ENCODE measurements around the gene TMEM89.

DNA sequence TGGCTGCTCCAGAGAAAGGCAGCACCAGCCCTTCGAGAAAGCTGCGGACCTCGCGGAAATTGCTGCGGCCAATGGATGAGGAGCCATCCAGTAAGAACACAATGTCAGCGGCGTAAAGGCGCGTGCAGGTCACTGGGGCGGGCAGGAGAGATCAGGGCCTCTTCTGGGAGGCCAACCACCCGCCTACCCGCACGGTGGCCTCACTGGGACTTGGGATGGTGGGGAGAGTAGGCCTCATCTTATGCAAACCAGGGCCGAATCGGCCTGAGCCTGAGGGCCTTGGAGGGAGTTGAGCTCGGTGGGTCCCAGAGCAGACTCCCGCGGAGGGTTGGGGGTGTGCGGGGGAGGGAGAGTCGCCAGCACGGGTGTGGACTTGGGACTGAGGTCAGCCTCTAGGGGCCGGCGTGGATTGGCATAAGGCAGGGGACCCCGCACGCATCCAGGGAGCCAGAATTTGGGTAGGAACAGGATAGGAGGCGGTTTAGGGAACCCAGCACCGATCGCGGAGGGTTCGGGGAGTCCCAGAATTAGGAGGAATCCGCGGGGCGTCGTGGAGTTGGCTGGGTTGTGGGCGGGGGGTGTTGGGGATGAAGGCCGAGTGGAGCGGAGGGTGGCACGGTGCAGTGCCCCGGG lies 27.0 kb downstream of the TMEM89 start:
- TF ChIP-seq EZH2phosphoT487 (IDR thresholded peaks at IDR 0.05; ENCODE audit: unreplicated experiment) (no peak), POLR2AphosphoS5 (IDR thresholded peaks at IDR 0.05; ENCODE audit: low read depth) (no peak), EZH2 (IDR thresholded peaks at IDR 0.05; ENCODE audit: low read depth, unreplicated experiment) (no peak), ZNF331 (CRISPR knock-in tag; IDR thresholded peaks at IDR 0.05; ENCODE audit: low read depth) (no peak), ZNF114 (CRISPR knock-in tag; IDR thresholded peaks at IDR 0.05) (no peak), NANOG (IDR thresholded peaks at IDR 0.05; ENCODE audit: borderline replicate concordance) (no peak), CREB1 (CRISPR knock-in tag; IDR thresholded peaks at IDR 0.05; ENCODE audit: low read depth) (no peak), STAT1 (IDR thresholded peaks at IDR 0.05; ENCODE audit: unreplicated experiment) (no peak)
- TF ChIP-seq, protein P1, sequence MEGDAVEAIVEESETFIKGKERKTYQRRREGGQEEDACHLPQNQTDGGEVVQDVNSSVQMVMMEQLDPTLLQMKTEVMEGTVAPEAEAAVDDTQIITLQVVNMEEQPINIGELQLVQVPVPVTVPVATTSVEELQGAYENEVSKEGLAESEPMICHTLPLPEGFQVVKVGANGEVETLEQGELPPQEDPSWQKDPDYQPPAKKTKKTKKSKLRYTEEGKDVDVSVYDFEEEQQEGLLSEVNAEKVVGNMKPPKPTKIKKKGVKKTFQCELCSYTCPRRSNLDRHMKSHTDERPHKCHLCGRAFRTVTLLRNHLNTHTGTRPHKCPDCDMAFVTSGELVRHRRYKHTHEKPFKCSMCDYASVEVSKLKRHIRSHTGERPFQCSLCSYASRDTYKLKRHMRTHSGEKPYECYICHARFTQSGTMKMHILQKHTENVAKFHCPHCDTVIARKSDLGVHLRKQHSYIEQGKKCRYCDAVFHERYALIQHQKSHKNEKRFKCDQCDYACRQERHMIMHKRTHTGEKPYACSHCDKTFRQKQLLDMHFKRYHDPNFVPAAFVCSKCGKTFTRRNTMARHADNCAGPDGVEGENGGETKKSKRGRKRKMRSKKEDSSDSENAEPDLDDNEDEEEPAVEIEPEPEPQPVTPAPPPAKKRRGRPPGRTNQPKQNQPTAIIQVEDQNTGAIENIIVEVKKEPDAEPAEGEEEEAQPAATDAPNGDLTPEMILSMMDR (conservative IDR thresholded peaks at IDR 0.05; ENCODE audit: low read depth in 2 of 2) = no peak
- TF ChIP-seq, protein P2, sequence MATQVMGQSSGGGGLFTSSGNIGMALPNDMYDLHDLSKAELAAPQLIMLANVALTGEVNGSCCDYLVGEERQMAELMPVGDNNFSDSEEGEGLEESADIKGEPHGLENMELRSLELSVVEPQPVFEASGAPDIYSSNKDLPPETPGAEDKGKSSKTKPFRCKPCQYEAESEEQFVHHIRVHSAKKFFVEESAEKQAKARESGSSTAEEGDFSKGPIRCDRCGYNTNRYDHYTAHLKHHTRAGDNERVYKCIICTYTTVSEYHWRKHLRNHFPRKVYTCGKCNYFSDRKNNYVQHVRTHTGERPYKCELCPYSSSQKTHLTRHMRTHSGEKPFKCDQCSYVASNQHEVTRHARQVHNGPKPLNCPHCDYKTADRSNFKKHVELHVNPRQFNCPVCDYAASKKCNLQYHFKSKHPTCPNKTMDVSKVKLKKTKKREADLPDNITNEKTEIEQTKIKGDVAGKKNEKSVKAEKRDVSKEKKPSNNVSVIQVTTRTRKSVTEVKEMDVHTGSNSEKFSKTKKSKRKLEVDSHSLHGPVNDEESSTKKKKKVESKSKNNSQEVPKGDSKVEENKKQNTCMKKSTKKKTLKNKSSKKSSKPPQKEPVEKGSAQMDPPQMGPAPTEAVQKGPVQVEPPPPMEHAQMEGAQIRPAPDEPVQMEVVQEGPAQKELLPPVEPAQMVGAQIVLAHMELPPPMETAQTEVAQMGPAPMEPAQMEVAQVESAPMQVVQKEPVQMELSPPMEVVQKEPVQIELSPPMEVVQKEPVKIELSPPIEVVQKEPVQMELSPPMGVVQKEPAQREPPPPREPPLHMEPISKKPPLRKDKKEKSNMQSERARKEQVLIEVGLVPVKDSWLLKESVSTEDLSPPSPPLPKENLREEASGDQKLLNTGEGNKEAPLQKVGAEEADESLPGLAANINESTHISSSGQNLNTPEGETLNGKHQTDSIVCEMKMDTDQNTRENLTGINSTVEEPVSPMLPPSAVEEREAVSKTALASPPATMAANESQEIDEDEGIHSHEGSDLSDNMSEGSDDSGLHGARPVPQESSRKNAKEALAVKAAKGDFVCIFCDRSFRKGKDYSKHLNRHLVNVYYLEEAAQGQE (IDR thresholded peaks at IDR 0.05; ENCODE audit: unreplicated experiment) = no peak
- TF ChIP-seq, protein P3, sequence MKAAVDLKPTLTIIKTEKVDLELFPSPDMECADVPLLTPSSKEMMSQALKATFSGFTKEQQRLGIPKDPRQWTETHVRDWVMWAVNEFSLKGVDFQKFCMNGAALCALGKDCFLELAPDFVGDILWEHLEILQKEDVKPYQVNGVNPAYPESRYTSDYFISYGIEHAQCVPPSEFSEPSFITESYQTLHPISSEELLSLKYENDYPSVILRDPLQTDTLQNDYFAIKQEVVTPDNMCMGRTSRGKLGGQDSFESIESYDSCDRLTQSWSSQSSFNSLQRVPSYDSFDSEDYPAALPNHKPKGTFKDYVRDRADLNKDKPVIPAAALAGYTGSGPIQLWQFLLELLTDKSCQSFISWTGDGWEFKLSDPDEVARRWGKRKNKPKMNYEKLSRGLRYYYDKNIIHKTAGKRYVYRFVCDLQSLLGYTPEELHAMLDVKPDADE (IDR thresholded peaks at IDR 0.05) = no peak
- TF ChIP-seq, protein P4, sequence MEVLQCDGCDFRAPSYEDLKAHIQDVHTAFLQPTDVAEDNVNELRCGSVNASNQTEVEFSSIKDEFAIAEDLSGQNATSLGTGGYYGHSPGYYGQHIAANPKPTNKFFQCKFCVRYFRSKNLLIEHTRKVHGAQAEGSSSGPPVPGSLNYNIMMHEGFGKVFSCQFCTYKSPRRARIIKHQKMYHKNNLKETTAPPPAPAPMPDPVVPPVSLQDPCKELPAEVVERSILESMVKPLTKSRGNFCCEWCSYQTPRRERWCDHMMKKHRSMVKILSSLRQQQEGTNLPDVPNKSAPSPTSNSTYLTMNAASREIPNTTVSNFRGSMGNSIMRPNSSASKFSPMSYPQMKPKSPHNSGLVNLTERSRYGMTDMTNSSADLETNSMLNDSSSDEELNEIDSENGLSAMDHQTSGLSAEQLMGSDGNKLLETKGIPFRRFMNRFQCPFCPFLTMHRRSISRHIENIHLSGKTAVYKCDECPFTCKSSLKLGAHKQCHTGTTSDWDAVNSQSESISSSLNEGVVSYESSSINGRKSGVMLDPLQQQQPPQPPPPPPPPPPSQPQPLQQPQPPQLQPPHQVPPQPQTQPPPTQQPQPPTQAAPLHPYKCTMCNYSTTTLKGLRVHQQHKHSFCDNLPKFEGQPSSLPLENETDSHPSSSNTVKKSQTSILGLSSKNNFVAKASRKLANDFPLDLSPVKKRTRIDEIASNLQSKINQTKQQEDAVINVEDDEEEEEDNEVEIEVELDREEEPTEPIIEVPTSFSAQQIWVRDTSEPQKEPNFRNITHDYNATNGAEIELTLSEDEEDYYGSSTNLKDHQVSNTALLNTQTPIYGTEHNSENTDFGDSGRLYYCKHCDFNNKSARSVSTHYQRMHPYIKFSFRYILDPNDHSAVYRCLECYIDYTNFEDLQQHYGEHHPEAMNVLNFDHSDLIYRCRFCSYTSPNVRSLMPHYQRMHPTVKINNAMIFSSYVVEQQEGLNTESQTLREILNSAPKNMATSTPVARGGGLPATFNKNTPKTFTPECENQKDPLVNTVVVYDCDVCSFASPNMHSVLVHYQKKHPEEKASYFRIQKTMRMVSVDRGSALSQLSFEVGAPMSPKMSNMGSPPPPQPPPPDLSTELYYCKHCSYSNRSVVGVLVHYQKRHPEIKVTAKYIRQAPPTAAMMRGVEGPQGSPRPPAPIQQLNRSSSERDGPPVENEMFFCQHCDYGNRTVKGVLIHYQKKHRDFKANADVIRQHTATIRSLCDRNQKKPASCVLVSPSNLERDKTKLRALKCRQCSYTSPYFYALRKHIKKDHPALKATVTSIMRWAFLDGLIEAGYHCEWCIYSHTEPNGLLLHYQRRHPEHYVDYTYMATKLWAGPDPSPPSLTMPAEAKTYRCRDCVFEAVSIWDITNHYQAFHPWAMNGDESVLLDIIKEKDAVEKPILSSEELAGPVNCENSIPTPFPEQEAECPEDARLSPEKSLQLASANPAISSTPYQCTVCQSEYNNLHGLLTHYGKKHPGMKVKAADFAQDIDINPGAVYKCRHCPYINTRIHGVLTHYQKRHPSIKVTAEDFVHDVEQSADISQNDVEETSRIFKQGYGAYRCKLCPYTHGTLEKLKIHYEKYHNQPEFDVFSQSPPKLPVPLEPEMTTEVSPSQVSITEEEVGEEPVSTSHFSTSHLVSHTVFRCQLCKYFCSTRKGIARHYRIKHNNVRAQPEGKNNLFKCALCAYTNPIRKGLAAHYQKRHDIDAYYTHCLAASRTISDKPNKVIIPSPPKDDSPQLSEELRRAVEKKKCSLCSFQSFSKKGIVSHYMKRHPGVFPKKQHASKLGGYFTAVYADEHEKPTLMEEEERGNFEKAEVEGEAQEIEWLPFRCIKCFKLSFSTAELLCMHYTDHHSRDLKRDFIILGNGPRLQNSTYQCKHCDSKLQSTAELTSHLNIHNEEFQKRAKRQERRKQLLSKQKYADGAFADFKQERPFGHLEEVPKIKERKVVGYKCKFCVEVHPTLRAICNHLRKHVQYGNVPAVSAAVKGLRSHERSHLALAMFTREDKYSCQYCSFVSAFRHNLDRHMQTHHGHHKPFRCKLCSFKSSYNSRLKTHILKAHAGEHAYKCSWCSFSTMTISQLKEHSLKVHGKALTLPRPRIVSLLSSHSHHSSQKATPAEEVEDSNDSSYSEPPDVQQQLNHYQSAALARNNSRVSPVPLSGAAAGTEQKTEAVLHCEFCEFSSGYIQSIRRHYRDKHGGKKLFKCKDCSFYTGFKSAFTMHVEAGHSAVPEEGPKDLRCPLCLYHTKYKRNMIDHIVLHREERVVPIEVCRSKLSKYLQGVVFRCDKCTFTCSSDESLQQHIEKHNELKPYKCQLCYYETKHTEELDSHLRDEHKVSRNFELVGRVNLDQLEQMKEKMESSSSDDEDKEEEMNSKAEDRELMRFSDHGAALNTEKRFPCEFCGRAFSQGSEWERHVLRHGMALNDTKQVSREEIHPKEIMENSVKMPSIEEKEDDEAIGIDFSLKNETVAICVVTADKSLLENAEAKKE (CRISPR knock-in tag; IDR thresholded peaks at IDR 0.05) = no peak

All from GM23338 (cell line).